ACC112 (cell line): ENCODE results near the gene IFNA8.
A peak's percentile ranks its signal among the peaks of the same experiment; 100 is the strongest.
"Not testable (repeated sequence)": the region's sequence is repeated elsewhere in the genome, so short reads cannot be mapped to it uniquely, and the experiment has no call there.

Experiments
- H2AFZ ChIP-seq: fragments of 200-600 bp; sonication (generic); one replicate; pipeline ENCODE4 v1.6.0; 2017; ENCODE audit warnings: antibody characterized with exemption, low read length; ENCODE audit not compliant: unreplicated experiment
- H3K27ac ChIP-seq: fragments of 200-600 bp; sonication (generic); 2 replicates; pipeline ENCODE4 v1.5.1; 2014; ENCODE audit warnings: low read depth, mild to moderate bottlenecking, antibody characterized with exemption, low read length, moderate library complexity
- H3K27me3 ChIP-seq: fragments of 200-600 bp; sonication (generic); 2 replicates; pipeline ENCODE4 v1.6.1; 2014; ENCODE audit warnings: mild to moderate bottlenecking, antibody characterized with exemption, low read length, moderate library complexity, mixed read lengths; ENCODE audit not compliant: insufficient read depth
- H3K36me3 ChIP-seq: fragments of 200-600 bp; sonication (generic); 2 replicates; pipeline ENCODE4 v1.6.1; 2016; ENCODE audit warnings: mild to moderate bottlenecking, antibody characterized with exemption, low read length, moderate library complexity, mixed read lengths; ENCODE audit not compliant: insufficient read depth
- H3K4me1 ChIP-seq: fragments of 200-600 bp; sonication (generic); one replicate; pipeline ENCODE4 v1.6.1; 2016; ENCODE audit warnings: low read length, mixed read lengths; ENCODE audit not compliant: insufficient read depth, unreplicated experiment, control insufficient read depth
- H3K4me3 ChIP-seq: fragments of 200-600 bp; sonication (generic); 2 replicates; pipeline ENCODE4 v1.5.1; 2014; ENCODE audit warnings: mild to moderate bottlenecking, low read depth, low read length
- H3K79me2 ChIP-seq: fragments of 200-600 bp; sonication (generic); one replicate; pipeline ENCODE4 v1.6.0; 2016; ENCODE audit warnings: low read length; ENCODE audit not compliant: control insufficient read depth, unreplicated experiment, insufficient read depth

IFNA8 gene

GRCh38 chr9:21429191-21429590 lies 20.3 kb downstream of the IFNA8 start:
- Histone ChIP-seq H2AFZ (no peak overlapping the region), H3K79me2 (no peaks in the 10 kb centered on the region), H3K36me3 (no peaks in the 10 kb centered on the region), H3K4me3 (no peak overlapping the region), H3K27ac (no peak overlapping the region), H3K4me1 (no peaks in the 10 kb centered on the region), H3K27me3 (peaks cover 42% of the 10 kb centered on the region)

- peaks cover 19% of the 10 kb centered on the region for H3K27me3 ChIP-seq
Observed at GRCh38 chr9:21432672-21433425, 23.9 kb downstream of the IFNA8 start.

GRCh38 chr9:21434202-21435014 lies 25.5 kb downstream of the IFNA8 start:
- H3K4me3 ChIP-seq = 0 out of 2 replicates have a peak overlapping the region, but pooled peaks have one; percentile 11
- peaks cover 11% of the 10 kb centered on the region; the same call in 1 of the 2 replicates for H3K27me3 ChIP-seq
- no peak overlapping the region for H3K27ac ChIP-seq
- peak overlapping the region; percentile 15 for H2AFZ ChIP-seq
- H3K4me1 ChIP-seq = no peaks in the 10 kb centered on the region
- no peaks in the 10 kb centered on the region for H3K79me2 ChIP-seq
- no peaks in the 10 kb centered on the region for H3K36me3 ChIP-seq

More at GRCh38 chr9:21432672-21433425, 23.9 kb downstream of the IFNA8 start:
- H3K4me1 ChIP-seq = no peaks in the 10 kb centered on the region
- H3K79me2 ChIP-seq = no peaks in the 10 kb centered on the region
- no peak overlapping the region for H3K27ac ChIP-seq
- H3K36me3 ChIP-seq = no peaks in the 10 kb centered on the region
- no peak overlapping the region for H3K4me3 ChIP-seq
- no peak overlapping the region for H2AFZ ChIP-seq

- H3K27me3 ChIP-seq, H3K79me2 ChIP-seq, H3K4me1 ChIP-seq, H2AFZ ChIP-seq, H3K4me3 ChIP-seq, H3K36me3 ChIP-seq, H3K27ac ChIP-seq: not testable (repeated sequence)
Observed at GRCh38 chr9:21435015-21435383, 26.1 kb downstream of the IFNA8 start.

- no peaks in the 10 kb centered on the region for H3K79me2 ChIP-seq
- no peaks in the 10 kb centered on the region for H3K27me3 ChIP-seq
Observed at GRCh38 chr9:21440139-21440538, 31.2 kb downstream of the IFNA8 start, which contains the start of gene IFNA1. Gene IFNA1, plus strand, starts transcription at chr9:21440439. Its CDS starts 69 bp downstream, at chr9:21440508.

GRCh38 chr9:21443849-21444625 lies 35.1 kb downstream of the IFNA8 start:
- H3K27me3 ChIP-seq = no peaks in the 10 kb centered on the region
- H2AFZ ChIP-seq = no peak overlapping the region
- no peaks in the 10 kb centered on the region for H3K36me3 ChIP-seq
- no peak overlapping the region for H3K27ac ChIP-seq
- no peak overlapping the region for H3K4me3 ChIP-seq
- H3K79me2 ChIP-seq = no peaks in the 10 kb centered on the region
- H3K4me1 ChIP-seq = no peaks in the 10 kb centered on the region

More at GRCh38 chr9:21440139-21440538, 31.2 kb downstream of the IFNA8 start, which contains the start of gene IFNA1:
- H3K27ac ChIP-seq = no peak within 1 kb of the TSS
- no peaks in the 10 kb centered on the region for H3K4me1 ChIP-seq
- H3K4me3 ChIP-seq = no peak within 1 kb of the TSS
- no peak within 1 kb of the TSS for H2AFZ ChIP-seq
- H3K36me3 ChIP-seq = no peaks in the 10 kb centered on the region

- not testable (repeated sequence) for H3K4me3 ChIP-seq, H3K27ac ChIP-seq, H3K36me3 ChIP-seq, H3K27me3 ChIP-seq, H2AFZ ChIP-seq, H3K4me1 ChIP-seq, H3K79me2 ChIP-seq
Observed at GRCh38 chr9:21449312-21449711, 40.4 kb downstream of the IFNA8 start.

- H3K27me3 ChIP-seq = no peaks in the 10 kb centered on the region
- H3K36me3 ChIP-seq = 0 out of 2 replicates have a peak, but pooled peaks cover 7% of the 10 kb centered on the region
- no peak overlapping the region for H2AFZ ChIP-seq
- H3K4me3 ChIP-seq = no peak overlapping the region
- no peaks in the 10 kb centered on the region for H3K79me2 ChIP-seq
- peaks cover 13% of the 10 kb centered on the region for H3K4me1 ChIP-seq
- H3K27ac ChIP-seq = no peak overlapping the region
Observed at GRCh38 chr9:21450733-21451394, 41.9 kb downstream of the IFNA8 start.

GRCh38 chr9:21452681-21453080 lies 43.8 kb downstream of the IFNA8 start:
- Histone ChIP-seq H3K36me3 (0 out of 2 replicates have a peak, but pooled peaks cover 7% of the 10 kb centered on the region), H3K79me2 (no peaks in the 10 kb centered on the region), H3K27ac (no peak overlapping the region), H2AFZ (no peak overlapping the region), H3K4me1 (peaks cover 13% of the 10 kb centered on the region), H3K27me3 (no peaks in the 10 kb centered on the region), H3K4me3 (no peak overlapping the region)

- H3K4me3 ChIP-seq = no peak overlapping the region
- peak overlapping the region; percentile 10; the same call in 1 of the 2 replicates for H3K27ac ChIP-seq
- 0 out of 2 replicates have a peak, but pooled peaks cover 7% of the 10 kb centered on the region for H3K36me3 ChIP-seq
- H3K4me1 ChIP-seq = peaks cover 13% of the 10 kb centered on the region
- no peak overlapping the region for H2AFZ ChIP-seq
- no peaks in the 10 kb centered on the region for H3K79me2 ChIP-seq
- no peaks in the 10 kb centered on the region for H3K27me3 ChIP-seq
Observed at GRCh38 chr9:21454149-21454548, 45.2 kb downstream of the IFNA8 start.
